Measurements from ENCODE around the gene SAMSN1.

The SAMSN1 gene

DNA sequence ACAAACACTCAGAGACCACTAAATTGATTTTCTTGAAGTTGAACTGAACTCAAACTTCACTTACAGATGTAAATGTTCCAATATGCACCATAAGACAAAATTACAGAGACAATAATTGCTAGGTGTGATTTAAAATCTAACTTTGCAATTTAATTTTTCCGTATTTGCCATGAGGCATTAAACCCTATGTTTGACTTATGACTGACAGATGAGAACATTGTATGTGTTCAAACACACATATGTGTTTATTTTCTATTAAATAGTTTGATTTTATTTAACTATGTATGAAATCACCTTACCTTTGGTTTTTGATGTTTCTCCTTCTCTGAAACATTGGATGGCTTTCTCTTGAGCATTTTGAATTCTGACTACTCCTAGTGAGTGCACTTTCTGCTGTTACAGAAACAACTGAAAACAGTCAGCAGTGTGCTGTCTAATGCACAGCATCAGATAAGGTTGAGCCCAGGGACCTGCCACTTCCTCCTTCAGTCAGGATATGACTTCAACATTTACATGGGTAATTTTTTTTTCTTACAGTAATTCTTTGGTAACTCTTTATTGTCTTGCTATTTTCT, at the start of gene SAMSN1:
Gene SAMSN1, minus strand, starts transcription at position 410 of the 575 bp plus-strand sequence. Its CDS starts 54 bp downstream, at position 356.
- in situ Hi-C loops (cut with HindIII; ENCODE audit: low sequenced_read_pairs) = no loop called here

DNA sequence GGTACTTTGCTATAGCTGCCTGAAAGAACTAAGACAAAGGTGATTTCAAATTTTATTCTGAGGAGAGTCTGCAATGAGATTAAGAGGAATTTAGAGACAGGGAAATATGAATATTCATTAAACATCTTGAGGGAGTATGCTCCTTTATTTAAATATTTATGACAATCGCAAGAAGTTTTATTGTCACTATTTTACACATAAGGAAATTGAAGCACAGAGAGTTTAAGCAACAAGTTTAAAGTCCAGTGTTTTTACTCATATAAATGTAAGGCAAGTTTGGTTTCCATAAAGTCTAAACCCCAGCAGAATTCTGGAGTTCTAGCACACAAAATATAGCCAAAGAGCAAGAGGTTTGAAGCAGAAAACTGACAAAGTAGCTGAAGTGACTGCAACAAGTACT, 49.3 kb upstream of the SAMSN1 start:
- in situ Hi-C loops (cut with HindIII; ENCODE audit: low sequenced_read_pairs) = no loop called here

DNA sequence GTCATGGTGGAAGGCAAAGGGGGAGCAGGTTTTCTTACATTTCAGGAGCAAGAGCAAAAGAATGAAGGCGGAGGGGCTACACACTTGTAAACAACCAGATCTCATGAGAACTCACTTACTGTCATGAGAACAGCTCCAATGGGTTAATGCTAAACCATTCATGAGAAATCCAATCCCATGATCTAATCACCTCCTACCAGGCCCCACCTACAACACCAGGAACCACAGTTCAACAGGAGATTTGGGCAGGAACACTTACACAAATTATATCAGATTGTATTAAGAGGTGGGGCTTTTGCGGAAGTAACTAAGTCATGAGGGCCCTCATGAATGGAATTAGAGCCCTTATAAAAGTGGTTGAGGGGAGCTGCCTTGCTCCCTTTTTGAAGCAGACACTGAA, 48.9 kb upstream of the SAMSN1 start:
- in situ Hi-C loops (cut with HindIII; ENCODE audit: low sequenced_read_pairs) = no loop called here

DNA sequence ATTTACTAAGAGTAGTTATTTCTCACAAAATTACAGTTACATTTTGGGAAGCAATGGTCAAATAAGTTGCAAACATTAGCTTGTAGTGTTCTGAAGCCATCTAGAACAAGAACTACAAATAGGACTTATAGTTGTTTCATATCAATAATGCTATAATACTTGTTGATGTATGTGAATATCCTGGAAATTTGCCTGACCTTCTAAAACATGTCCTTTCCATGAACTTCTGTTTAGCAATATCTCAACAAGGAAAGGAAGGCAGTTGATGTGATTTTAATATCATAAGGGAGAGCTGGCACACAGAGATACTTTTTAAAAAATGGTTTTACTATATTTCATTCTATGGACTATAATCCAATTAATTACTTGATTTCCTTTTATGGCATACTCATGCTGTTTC, 47.1 kb upstream of the SAMSN1 start:
- in situ Hi-C loops (cut with HindIII; ENCODE audit: low sequenced_read_pairs) = no loop called here

DNA sequence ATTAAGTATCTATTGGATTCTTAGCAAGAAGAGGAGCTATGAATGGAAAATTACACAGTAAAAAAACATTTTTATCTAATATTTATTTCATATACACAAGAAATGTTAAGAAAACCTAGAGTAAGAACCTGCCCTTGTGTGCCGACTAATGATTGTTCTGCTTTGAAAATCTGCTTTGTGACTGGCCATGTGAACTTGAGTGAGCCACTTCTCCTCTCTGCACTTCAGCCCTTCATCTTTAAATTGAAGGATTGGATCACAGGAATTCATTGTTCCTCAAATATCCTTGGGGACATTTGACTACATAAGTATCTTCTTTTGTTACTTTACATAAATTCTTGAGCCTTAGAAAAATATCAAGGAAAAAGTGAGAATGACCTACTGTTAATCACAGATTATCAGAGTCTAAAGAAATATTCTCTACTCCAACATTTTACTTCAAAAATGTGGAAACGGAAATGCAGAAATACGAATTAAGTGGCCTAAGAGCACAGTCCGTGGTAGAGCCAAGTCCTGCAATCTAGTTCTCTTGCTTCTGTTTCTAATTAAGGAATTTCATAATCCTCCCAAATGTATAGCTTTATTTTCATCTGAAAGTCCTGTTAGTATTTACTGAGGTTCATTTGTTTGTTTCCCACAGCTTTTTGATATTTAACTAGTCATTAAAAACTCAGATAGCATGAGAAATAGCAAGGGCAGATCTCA, 46.3 kb upstream of the SAMSN1 start:
- in situ Hi-C loops (cut with HindIII; ENCODE audit: low sequenced_read_pairs) = no loop called here

DNA sequence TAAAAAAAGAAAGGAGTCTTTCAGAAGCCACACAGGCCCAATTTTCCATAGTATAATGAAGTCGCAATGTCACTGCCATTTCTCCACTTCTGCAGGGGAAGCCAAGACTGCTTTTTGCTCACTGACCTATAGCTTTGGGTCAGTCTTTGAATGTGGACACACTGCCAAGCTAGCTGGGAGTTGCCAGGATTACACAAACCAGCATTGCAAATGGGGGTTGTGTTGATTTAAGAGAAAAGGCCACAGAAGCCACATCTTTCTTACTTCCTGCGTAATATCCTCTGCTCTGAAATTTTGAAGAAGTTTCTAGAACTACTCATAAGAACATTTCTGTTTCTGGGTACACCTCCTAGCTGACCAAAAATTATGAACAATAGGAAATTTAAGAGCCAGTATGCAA, 45.8 kb upstream of the SAMSN1 start:
- in situ Hi-C loops (cut with HindIII; ENCODE audit: low sequenced_read_pairs) = no loop called here

DNA sequence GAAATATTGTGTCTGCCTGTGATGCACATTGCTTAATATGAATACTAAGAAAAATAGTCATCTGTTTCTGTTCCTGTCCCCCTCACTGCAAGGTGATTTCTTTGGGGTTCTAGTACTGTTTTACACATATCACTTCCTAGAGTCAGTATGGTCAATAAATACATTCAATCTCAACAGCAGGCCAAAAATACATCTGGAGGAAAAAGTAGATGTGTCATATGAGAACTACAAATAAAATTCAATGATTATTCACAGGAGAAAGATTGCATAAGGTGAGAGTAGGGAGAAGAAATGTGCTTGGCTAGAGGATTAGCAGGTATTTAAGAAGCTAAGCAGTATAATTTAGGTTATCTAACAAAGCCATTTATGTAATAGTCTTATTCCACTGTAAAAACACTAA, 45.3 kb upstream of the SAMSN1 start:
- in situ Hi-C loops (cut with HindIII; ENCODE audit: low sequenced_read_pairs) = no loop called here

DNA sequence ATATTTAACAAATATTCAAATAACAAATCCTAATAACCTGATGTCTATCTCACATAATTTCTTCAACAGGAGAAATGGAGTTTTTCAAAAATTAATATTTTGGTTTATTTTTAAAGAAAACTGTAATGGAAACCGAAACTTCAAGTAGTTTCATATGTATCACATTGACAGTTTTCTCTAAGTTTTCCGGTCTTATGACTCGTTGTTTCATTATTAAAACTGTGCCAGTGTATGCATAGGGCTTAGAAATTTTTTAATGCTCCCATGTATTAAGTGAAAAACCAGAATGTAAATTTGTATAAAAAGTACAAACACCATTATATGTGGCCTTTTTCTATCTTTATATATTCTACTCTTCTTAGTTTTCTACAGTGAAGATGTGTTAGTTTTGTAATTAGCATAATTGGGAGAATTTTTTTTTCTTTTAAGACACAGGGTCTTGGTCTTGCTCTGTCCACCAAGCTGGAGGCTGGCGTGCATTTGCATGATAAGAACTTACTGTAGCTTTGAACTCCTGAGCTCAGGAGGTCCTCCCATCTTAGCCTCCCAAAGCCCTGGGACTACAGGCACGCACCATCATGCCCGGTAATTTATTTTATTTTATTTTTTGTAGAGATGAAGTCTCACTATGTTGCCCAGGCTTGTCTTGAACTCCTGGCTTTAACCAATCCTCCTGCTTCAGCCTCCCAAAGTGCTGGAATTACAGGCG, 43.9 kb upstream of the SAMSN1 start:
- in situ Hi-C loops (cut with HindIII; ENCODE audit: low sequenced_read_pairs) = no loop called here

DNA sequence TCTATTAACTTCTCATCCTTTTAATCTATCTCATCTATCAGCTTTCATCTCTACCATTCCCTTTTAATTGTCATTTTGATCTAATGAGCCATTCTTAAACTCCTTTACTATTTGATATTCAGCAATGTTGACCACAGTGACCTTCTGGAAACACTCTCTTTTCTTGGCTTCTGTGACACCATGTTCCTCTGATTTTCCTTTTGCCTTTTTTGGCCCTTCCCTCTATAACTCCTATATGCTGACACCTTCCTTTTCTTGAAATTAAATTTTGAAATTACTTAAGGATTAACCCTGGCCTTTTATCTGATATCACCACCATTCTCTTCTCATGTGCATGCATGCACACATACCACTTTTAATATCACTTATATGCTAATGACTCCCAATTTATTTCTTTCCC, 41.2 kb upstream of the SAMSN1 start:
- in situ Hi-C loops (cut with HindIII; ENCODE audit: low sequenced_read_pairs) = no loop called here

DNA sequence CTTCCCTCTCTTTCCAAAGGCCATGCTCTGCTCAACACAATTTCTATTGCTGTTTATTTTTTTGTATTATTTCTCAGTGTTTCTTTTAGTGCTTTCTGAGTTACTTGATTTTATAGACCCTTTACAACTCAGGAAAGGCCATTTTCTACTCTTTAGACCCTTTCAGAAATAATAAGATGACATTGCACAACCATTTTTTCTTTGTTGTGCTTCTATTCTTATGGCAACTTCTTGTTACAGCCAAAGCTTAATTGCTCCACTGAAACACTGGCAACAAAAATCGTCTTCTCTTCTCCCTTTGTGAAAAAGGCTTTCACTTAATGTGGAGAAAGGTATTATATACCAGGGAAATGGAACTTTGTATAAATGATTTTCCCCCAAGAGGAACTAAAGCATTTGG, 39.0 kb upstream of the SAMSN1 start:
- in situ Hi-C loops (cut with HindIII; ENCODE audit: low sequenced_read_pairs) = no loop called here

DNA sequence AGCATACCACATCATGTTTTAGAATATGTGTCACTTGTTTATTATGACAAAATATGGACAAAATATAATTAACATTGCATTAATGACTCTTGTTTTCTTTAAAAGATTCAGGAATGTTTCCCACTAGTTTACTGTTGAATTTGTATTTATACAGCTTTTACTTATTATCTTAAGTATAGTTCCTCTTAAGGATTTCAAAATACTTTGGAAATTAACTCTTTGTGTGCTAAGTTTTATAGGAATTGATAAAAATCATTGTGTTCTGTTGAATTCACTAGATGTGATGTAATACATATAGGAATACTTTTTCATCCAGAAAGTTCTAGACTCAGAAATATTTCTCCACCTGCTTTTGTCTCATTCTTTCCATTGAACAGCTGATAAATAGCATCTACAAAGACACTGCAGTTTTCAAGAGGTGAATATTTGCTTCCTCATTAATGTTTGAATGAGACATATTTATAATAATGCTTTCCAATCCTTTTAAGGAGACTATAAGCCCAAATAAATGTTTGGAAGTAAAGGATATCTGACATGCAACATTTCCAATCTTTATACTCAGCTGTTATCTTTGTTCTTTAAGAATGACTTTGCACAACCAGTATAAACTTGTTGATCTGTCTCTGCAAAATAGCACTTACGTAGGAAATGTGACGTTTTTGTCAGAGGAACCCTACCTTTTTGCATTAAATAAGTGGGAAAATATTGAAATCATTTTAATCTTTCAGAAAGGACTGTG, 38.4 kb upstream of the SAMSN1 start:
- in situ Hi-C loops (cut with HindIII; ENCODE audit: low sequenced_read_pairs) = no loop called here

DNA sequence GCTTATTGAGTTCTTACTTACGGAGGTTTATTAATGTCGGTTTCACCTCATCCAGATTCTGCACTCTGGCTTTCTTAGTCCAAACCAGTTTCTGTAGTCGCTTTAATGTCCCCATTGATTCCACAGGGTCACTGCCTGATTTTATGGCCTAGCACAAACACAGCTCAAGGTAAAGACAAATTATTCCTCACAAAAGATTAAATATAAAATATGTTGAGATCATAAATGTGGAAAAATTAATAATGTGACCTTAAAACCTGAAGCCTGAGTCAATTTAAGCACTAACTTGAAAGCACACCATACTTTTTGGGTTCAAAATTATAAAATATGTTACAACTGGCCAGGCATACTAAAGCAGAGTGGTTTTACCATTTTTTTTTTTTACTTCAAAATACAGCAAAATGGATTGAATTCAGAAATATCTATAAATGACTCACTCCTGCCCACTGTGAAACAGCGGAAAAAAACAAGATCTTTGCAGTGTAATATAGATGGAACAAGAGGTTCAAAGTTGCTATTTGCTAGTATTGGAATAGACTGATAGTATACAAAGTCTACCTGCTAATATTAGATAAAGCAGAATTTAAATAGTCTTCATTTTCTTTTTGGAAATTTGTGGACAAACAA, 37.6 kb upstream of the SAMSN1 start:
- in situ Hi-C loops (cut with HindIII; ENCODE audit: low sequenced_read_pairs) = no loop called here

DNA sequence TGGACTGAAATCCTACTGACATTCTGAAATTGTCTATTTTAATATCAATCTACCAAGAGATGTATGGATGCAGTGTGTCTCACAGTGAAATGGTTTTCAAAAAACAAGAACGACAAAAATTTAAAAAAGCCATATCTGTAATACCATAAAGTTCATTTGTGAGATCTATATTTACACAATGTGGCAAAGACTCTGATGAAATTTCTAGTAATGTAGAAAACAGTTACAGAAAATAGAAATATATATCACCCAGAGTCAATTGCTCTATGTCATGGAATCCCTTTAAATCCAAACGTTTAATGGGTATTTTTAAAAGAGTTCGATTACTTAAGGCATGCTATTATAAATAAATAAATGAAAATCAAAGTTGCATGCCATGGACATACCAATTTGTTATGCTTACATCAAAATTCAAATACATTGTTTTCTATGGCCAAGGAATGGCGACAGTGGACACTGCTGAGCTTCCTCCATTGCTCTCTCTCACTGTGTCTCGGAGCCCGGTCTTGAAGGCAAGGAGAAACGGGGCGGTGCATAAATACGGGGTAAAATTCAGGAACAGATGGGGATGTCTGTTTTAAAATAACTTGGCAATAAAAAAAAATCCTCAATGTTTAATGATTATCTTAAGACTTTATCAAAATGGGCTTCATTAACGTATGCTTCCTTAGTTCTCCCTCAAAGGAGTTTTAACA, 37.0 kb upstream of the SAMSN1 start:
- in situ Hi-C loops (cut with HindIII; ENCODE audit: low sequenced_read_pairs) = no loop called here

DNA sequence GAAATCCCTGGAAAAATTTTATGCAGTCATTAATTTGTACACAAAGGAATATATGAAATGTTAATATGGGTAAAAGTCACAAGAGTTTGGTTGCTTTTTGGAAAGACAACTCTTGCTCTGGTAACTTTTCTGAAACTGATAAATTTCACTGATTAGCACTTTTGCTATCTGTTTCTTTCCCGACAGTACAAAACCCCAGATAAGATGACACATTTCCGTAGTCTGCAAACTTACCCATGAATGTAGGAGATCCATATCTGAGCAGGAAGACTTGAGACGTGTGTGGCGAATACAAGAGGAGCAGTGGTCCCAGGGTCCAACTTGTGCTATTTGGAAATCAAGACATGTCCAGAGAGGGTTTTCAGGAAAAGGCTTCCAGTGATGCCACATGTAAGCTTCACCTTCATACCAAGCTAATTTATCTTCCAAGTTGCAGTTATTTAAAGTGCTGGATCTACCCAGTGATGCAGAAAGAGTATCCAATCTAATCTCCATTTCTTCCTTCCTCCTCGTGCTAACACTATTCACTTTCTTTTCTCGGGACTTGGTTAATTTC, 35.9 kb upstream of the SAMSN1 start:
- in situ Hi-C loops (cut with HindIII; ENCODE audit: low sequenced_read_pairs) = no loop called here

DNA sequence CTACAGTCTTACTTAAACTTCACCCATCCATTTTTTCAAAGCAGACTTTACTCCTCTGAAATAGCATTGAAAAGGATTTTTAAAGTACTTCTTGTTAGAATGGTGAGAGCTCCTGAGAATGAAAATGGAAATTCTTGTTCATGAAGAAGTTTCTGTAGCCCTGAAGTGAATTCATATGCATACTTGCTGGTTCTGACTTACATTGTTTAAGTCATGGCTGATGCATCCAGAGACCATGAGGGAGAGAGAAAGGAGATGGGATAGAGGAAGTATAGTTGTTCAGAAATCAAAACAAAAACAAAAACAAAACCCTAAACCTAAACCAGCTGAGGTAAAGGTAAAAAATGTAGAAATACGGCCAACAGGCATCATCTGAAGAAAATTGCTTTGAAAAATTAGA, 27.1 kb upstream of the SAMSN1 start:
- in situ Hi-C loops (cut with HindIII; ENCODE audit: low sequenced_read_pairs) = no loop called here

DNA sequence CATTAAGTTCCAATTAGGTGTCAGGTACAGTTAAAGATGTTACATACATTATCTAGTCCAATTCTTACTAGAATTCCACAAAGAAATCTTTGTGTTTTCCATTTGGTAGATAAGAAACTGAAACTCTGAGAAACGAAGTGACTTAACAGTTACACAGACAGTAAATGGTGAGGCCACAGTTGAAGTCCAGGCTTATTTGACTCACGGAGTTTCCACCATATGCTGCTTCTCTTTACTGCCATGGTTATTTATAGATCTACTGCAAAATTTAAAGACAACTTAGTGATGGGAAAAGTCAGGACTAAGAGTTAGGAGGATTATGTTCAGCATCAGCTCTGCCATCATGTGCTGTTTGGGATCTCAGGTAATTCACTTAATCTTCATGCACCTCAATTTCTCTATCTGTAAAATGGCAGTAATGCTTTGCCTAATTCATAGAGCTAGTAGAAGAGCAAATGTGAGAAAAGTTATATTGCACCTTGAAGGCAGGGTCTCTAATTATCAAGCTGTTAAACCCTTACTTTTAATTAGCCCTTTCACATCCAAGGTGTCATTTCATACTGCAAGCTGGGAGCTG, 26.2 kb upstream of the SAMSN1 start:
- in situ Hi-C loops (cut with HindIII; ENCODE audit: low sequenced_read_pairs) = no loop called here

DNA sequence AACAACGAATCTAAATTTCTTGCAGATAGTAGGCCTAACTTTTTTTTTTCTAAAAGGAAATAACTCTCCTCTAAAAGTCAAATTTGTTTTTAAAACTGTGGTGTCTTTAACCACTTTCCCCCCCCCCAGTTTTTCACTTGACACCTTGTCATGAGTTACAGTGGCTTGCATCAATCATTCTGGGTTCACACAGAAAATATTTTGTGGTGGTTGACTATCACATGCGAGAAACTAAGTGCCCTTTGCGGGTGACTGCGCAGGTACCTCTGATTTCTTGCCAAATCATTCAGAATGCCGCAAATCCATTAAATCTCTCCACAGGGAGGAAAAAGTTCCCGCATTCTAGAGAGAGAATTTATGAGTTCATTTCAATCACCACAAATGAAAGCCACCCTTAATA, 23.8 kb upstream of the SAMSN1 start:
- in situ Hi-C loops (cut with HindIII; ENCODE audit: low sequenced_read_pairs) = loop anchor here (5.0 kb wide), 1 partner anchor 43 kb away; no protein-coding TSS in a partner anchor

DNA sequence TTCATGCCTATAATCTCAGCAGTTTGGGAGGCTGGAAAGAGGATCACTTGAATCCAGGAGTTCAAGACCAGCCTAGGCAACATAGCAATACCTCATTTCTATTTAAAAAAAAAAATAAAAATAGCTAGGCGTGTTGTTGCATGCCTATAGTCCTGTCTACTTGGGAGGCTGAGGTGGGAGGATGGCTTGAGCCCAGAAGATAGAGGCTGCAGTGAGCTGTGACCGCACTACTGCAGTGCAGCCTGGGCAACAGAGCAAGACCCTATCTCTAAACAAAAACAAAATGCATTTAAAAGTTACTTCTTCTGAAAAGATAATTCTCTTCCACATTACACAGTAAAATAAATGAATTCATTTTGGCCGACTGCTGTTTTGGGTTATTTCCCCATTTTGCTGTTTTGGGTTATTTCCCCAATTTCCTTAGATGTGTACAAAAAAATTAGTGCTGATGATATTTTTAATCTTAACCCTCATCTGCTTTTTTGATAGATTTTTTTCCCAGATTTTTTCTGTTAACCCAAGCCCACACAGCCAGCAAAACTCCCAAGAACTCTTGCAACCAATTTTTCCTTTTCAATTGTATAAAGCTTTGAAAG, 23.0 kb upstream of the SAMSN1 start:
- in situ Hi-C loops (cut with HindIII; ENCODE audit: low sequenced_read_pairs) = loop anchor here (5.0 kb wide), 1 partner anchor 42 kb away; no protein-coding TSS in a partner anchor
